WTC11 (cell line): ENCODE results near the gene TPD52L2. TPM values are rescaled to one million over a fixed set of nuclear protein-coding genes. Genes with fewer than 3 reads are reported as not detected.

Source experiments
- ATAC-seq: fragments of 200-7000 bp; cut with Tn5 transposase; 2 replicates; pipeline ENCODE4 v1.10.0; 2021; ENCODE audit warnings: mild to moderate bottlenecking, moderate library complexity
- CTCF ChIA-PET: fragments of 300-600 bp; sonication (Branson Sonifier 250); formaldehyde crosslinking; loops from one replicate; lab custom pipeline; 2021; ENCODE audit warnings: antibody characterized with exemption; lab: Charles Lee
- POLR2A ChIA-PET: fragments of 350-600 bp; sonication (Branson Sonifier 250); formaldehyde crosslinking; loops from one replicate; lab custom pipeline; 2021; ENCODE audit warnings: antibody characterized with exemption; lab: Charles Lee
- DNase-seq: peaks from one replicate; pipeline ENCODE4 v3.0.0; 2021; ENCODE audit warnings: low spot score
- H3K27ac Mint-ChIP-seq: 2 replicates; pipeline ENCODE4 v1.8.0; 2021; ENCODE audit warnings: mixed read lengths
- H3K27me3 Mint-ChIP-seq: 2 replicates; pipeline ENCODE4 v1.8.0; 2021; ENCODE audit warnings: low read depth, mild to moderate bottlenecking, moderate library complexity, mixed read lengths
- H3K36me3 Mint-ChIP-seq: 2 replicates; pipeline ENCODE4 v1.8.0; 2021; ENCODE audit warnings: mixed read lengths
- H3K4me1 Mint-ChIP-seq: 2 replicates; pipeline ENCODE4 v1.8.0; 2022; ENCODE audit warnings: mixed read lengths
- H3K4me3 Mint-ChIP-seq: 2 replicates; pipeline ENCODE4 v1.8.0; 2021; ENCODE audit warnings: mild to moderate bottlenecking, moderate library complexity, mixed read lengths
- H3K9me3 Mint-ChIP-seq: 2 replicates; pipeline ENCODE4 v1.8.0; 2021; ENCODE audit warnings: mixed read lengths
- ATF1 ChIP-seq: sonication (generic); formaldehyde crosslinking; IDR thresholded peaks from 2 replicates; pipeline ENCODE4 v1.8.1; 2023; ENCODE audit warnings: mild to moderate bottlenecking, moderate library complexity, missing genetic modification reagents
- ATF2 ChIP-seq: sonication (generic); formaldehyde crosslinking; IDR thresholded peaks from 2 replicates; pipeline ENCODE4 v1.8.1; 2022; ENCODE audit warnings: low read depth, missing genetic modification reagents, borderline replicate concordance
- ESRRA ChIP-seq: sonication (generic); formaldehyde crosslinking; IDR thresholded peaks from 2 replicates; pipeline ENCODE4 v1.8.1; 2022; ENCODE audit warnings: mild to moderate bottlenecking, missing genetic modification reagents, borderline replicate concordance
- ETV6 ChIP-seq: sonication (generic); formaldehyde crosslinking; IDR thresholded peaks from 2 replicates; pipeline ENCODE4 v1.8.1; 2022; ENCODE audit warnings: mild to moderate bottlenecking, missing genetic modification reagents
- FOXP1 ChIP-seq: sonication (generic); formaldehyde crosslinking; IDR thresholded peaks from 2 replicates; pipeline ENCODE4 v1.8.0; 2022; ENCODE audit warnings: missing genetic modification reagents, mild to moderate bottlenecking, moderate library complexity, borderline replicate concordance
- IRF2 ChIP-seq: sonication (generic); formaldehyde crosslinking; IDR thresholded peaks from 2 replicates; pipeline ENCODE4 v1.8.0; 2022; ENCODE audit warnings: low read depth, missing genetic modification reagents, borderline replicate concordance
- NR2C2 ChIP-seq: sonication (generic); formaldehyde crosslinking; IDR thresholded peaks from 2 replicates; pipeline ENCODE4 v1.8.0; 2022; ENCODE audit warnings: mild to moderate bottlenecking, missing genetic modification reagents
- PRDM15 ChIP-seq: sonication (generic); formaldehyde crosslinking; IDR thresholded peaks from 2 replicates; pipeline ENCODE4 v1.8.0; 2022; ENCODE audit warnings: missing genetic modification reagents
- RORB ChIP-seq: fragments of 250-450 bp; sonication (Bioruptor Pico); IDR thresholded peaks from 2 replicates; pipeline ENCODE4 v1.9.0; 2021; ENCODE audit warnings: mild to moderate bottlenecking
- SMAD4 ChIP-seq: sonication (generic); formaldehyde crosslinking; IDR thresholded peaks from 2 replicates; pipeline ENCODE4 v1.8.0; 2022; ENCODE audit warnings: mild to moderate bottlenecking, missing genetic modification reagents
- TEAD1 ChIP-seq: sonication (generic); formaldehyde crosslinking; IDR thresholded peaks from 2 replicates; pipeline ENCODE4 v1.8.0; 2022; ENCODE audit warnings: mild to moderate bottlenecking, missing genetic modification reagents
- ZNF138 ChIP-seq: sonication (generic); formaldehyde crosslinking; conservative IDR thresholded peaks from 2 replicates; pipeline ENCODE4 v1.8.1; 2022; ENCODE audit warnings: mild to moderate bottlenecking, moderate library complexity, missing genetic modification reagents
- ZNF232 ChIP-seq: sonication (generic); formaldehyde crosslinking; IDR thresholded peaks from 2 replicates; pipeline ENCODE4 v1.8.0; 2022; ENCODE audit warnings: mild to moderate bottlenecking, missing genetic modification reagents
- ZNF396 ChIP-seq: fragments of 250-450 bp; sonication (Bioruptor Pico); IDR thresholded peaks from 2 replicates; pipeline ENCODE4 v1.8.0; 2021; ENCODE audit warnings: mild to moderate bottlenecking, moderate library complexity, borderline replicate concordance
- ZNF423 ChIP-seq: fragments of 250-450 bp; sonication (Bioruptor Pico); IDR thresholded peaks from 2 replicates; pipeline ENCODE4 v2.1.2; 2022; ENCODE audit warnings: mild to moderate bottlenecking, moderate library complexity
- total RNA-seq: library from RNA; stranded (reverse); gene quantifications from 3 replicates; pipeline ENCODE4 v1.2.3, GENCODE V29; 2021
- TF ChIP-seq, protein P1 (sequence below): sonication (generic); formaldehyde crosslinking; IDR thresholded peaks from 2 replicates; pipeline ENCODE4 v1.8.1; 2023; ENCODE audit warnings: mild to moderate bottlenecking, missing genetic modification reagents
- TF ChIP-seq, protein P2 (sequence below): sonication (generic); formaldehyde crosslinking; IDR thresholded peaks from 2 replicates; pipeline ENCODE4 v1.8.1; 2022; ENCODE audit warnings: mild to moderate bottlenecking, moderate library complexity, missing genetic modification reagents

TPD52L2 gene
- total RNA-seq, 1 experiment from 2014 or later, result 80.8 TPM

DNA sequence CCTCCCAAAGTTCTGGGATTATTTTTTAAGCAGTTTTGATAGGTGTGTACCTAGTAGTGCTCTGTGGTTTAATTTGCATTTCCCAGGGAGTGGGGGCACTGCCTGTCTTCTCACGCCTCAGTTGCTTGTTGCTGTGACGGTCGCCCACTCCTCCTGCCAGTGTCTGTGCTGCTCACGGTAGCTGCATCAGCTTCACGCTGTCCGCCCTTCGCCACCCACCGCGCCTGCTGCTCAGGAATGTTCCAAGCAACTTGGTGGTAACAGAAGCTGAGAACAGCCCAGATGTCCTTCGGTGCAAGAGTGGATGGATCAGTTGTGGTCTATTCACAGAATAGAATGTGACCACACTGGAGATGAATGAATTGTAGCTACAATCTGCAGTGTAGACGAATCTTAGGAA lies 52.7 kb downstream of the TPD52L2 start (continued):
- TF ChIP-seq IRF2 (CRISPR knock-in tag), result no peak
- TF ChIP-seq FOXP1 (CRISPR knock-in tag), result no peak
- no peak for TF ChIP-seq PRDM15 (CRISPR knock-in tag)
- no peak for TF ChIP-seq ATF2 (CRISPR knock-in tag)
- TF ChIP-seq ZNF396 (CRISPR knock-in tag), result no peak
- TF ChIP-seq, protein P1, sequence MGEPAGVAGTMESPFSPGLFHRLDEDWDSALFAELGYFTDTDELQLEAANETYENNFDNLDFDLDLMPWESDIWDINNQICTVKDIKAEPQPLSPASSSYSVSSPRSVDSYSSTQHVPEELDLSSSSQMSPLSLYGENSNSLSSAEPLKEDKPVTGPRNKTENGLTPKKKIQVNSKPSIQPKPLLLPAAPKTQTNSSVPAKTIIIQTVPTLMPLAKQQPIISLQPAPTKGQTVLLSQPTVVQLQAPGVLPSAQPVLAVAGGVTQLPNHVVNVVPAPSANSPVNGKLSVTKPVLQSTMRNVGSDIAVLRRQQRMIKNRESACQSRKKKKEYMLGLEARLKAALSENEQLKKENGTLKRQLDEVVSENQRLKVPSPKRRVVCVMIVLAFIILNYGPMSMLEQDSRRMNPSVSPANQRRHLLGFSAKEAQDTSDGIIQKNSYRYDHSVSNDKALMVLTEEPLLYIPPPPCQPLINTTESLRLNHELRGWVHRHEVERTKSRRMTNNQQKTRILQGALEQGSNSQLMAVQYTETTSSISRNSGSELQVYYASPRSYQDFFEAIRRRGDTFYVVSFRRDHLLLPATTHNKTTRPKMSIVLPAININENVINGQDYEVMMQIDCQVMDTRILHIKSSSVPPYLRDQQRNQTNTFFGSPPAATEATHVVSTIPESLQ (CRISPR knock-in tag), result no peak
- TF ChIP-seq RORB, result no peak
- no peak for TF ChIP-seq ESRRA
- TF ChIP-seq, protein P2, sequence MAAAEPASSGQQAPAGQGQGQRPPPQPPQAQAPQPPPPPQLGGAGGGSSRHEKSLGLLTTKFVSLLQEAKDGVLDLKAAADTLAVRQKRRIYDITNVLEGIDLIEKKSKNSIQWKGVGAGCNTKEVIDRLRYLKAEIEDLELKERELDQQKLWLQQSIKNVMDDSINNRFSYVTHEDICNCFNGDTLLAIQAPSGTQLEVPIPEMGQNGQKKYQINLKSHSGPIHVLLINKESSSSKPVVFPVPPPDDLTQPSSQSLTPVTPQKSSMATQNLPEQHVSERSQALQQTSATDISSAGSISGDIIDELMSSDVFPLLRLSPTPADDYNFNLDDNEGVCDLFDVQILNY (CRISPR knock-in tag), result no peak
- TF ChIP-seq ATF1, result no peak
- no peak for TF ChIP-seq ZNF423 (CRISPR knock-in tag)
- no peak for TF ChIP-seq TEAD1 (CRISPR knock-in tag)
- TF ChIP-seq NR2C2 (CRISPR knock-in tag), result no peak
- TF ChIP-seq, all 79 proteins: peak for 0

DNA sequence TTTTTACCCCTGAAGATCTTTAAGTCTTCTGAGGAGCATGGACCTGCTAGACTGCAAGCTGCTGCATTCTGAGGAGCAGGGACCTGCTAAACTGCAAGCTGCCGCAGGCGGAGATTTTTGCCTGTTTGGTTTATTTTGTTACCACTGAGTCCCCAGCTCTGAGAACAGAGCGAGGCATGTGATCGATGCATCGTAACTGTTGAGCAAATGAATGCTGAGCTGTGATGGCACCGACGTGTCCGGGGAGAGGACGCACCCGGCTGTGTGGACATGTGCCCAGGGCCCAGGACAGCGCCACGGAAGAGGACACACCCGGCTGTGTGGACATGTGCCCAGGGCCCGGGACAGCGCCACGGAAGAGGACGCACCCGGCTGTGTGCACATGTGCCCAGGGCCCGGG lies 54.1 kb downstream of the TPD52L2 start:
- Mint-ChIP-seq H3K27me3 (no peaks in the 10 kb centered on the region), H3K36me3 (peaks cover 31% of the 10 kb centered on the region), H3K9me3 (peaks cover 19% of the 10 kb centered on the region), H3K4me3 (no peak overlapping the region), H3K27ac (no peak overlapping the region), H3K4me1 (no peaks in the 10 kb centered on the region)
- ChIA-PET CTCF (no interaction called here), POLR2A (no interaction called here)
- ATAC-seq (no peak), DNase-seq (no peak)
- TF ChIP-seq ZNF396 (CRISPR knock-in tag), result no peak
- no peak for TF ChIP-seq SMAD4 (CRISPR knock-in tag)
- no peak for TF ChIP-seq ETV6
- no peak for TF ChIP-seq PRDM15 (CRISPR knock-in tag)
- no peak for TF ChIP-seq ZNF138 (CRISPR knock-in tag)
- no peak for TF ChIP-seq ZNF232 (CRISPR knock-in tag)
